GM19463 (cell line): ENCODE data around the gene HSBP1.

Source experiments
- ATAC-seq: cut with Tn5 transposase; IDR thresholded peaks from one replicate; pipeline ENCODE4 v1.9.1; 2021; ENCODE audit warnings: mild to moderate bottlenecking, moderate library complexity; ENCODE audit not compliant: unreplicated experiment

The HSBP1 gene

GRCh38 chr16:83802554-83803205, 5.1 kb upstream of the HSBP1 start:
- no peak for ATAC-seq

GRCh38 chr16:83803811-83804210, 4.0 kb upstream of the HSBP1 start:
- no peak for ATAC-seq

GRCh38 chr16:83804366-83804765, 3.4 kb upstream of the HSBP1 start:
- no peak for ATAC-seq

- no peak for ATAC-seq
Measured at GRCh38 chr16:83806036-83806435, 1.7 kb upstream of the HSBP1 start.

GRCh38 chr16:83806731-83807130, 1.0 kb upstream of the HSBP1 start:
- no peak for ATAC-seq

GRCh38 chr16:83807327-83807709, 460 bp upstream of the HSBP1 start:
- ATAC-seq: no peak

- no peak for ATAC-seq
Measured at GRCh38 chr16:83808573-83809014, 816 bp downstream of the HSBP1 start.

GRCh38 chr16:83809092-83809491, 1.3 kb downstream of the HSBP1 start:
- ATAC-seq: no peak

- no peak for ATAC-seq
Measured at GRCh38 chr16:83810901-83811300, 3.1 kb downstream of the HSBP1 start.

GRCh38 chr16:83813823-83814658, 6.3 kb downstream of the HSBP1 start:
- ATAC-seq: peak; percentile 70

- ATAC-seq: no peak
Measured at GRCh38 chr16:83814659-83814985, 6.8 kb downstream of the HSBP1 start.

GRCh38 chr16:83817022-83817421, 9.2 kb downstream of the HSBP1 start:
- ATAC-seq: no peak

GRCh38 chr16:83818276-83818675, 10.5 kb downstream of the HSBP1 start:
- ATAC-seq: no peak

GRCh38 chr16:83819361-83819760, 11.6 kb downstream of the HSBP1 start:
- ATAC-seq: no peak

- peak; percentile 76 for ATAC-seq
Measured at GRCh38 chr16:83826146-83826913, 18.6 kb downstream of the HSBP1 start.

GRCh38 chr16:83830091-83830768, 22.5 kb downstream of the HSBP1 start:
- no peak for ATAC-seq

GRCh38 chr16:83830769-83831455, 23.1 kb downstream of the HSBP1 start:
- ATAC-seq: no peak

- no peak for ATAC-seq
Measured at GRCh38 chr16:83831456-83831987, 23.7 kb downstream of the HSBP1 start.

- ATAC-seq: no peak
Measured at GRCh38 chr16:83833921-83834320, 26.1 kb downstream of the HSBP1 start.
